Measurements from ENCODE around the gene GPRC5C. TPM values are rescaled to one million over a fixed set of nuclear protein-coding genes. Genes with fewer than 3 reads are reported as not detected.

The GPRC5C gene
- total and polyA plus RNA-seq, 9 of the 15 experiments (the other 6 are each of a cell fraction or from before 2014, with no cell fraction given), result 0.28 to 9.0 (median 4.1) TPM

DNA sequence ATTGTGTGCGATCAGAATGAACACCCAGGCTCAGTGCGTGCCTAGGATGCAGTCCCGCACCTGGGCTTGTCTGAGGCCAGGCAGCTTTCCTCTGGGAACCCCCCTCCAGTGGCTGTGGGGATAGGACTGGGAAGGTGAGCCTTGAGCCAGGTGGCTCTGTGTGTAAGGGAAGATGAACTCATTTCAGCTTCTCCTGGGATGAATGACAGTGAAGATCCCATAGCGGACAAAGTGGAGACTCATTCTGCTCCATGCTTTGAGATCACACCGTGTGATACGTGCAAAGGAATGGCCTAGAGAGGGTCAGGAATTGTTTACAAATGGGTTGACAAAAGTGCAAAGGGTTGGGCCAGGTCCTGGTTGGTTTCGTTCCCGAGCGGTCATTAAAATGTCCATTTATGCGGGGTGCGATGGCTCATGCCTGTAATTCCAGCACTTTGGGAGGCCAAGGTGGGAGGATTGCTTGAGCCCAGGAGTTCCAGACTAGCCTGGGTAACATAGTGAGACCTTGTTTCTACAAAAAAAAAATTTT is 15.8 kb downstream of the GPRC5C start (continued):
- TF ChIP-seq, protein P1, sequence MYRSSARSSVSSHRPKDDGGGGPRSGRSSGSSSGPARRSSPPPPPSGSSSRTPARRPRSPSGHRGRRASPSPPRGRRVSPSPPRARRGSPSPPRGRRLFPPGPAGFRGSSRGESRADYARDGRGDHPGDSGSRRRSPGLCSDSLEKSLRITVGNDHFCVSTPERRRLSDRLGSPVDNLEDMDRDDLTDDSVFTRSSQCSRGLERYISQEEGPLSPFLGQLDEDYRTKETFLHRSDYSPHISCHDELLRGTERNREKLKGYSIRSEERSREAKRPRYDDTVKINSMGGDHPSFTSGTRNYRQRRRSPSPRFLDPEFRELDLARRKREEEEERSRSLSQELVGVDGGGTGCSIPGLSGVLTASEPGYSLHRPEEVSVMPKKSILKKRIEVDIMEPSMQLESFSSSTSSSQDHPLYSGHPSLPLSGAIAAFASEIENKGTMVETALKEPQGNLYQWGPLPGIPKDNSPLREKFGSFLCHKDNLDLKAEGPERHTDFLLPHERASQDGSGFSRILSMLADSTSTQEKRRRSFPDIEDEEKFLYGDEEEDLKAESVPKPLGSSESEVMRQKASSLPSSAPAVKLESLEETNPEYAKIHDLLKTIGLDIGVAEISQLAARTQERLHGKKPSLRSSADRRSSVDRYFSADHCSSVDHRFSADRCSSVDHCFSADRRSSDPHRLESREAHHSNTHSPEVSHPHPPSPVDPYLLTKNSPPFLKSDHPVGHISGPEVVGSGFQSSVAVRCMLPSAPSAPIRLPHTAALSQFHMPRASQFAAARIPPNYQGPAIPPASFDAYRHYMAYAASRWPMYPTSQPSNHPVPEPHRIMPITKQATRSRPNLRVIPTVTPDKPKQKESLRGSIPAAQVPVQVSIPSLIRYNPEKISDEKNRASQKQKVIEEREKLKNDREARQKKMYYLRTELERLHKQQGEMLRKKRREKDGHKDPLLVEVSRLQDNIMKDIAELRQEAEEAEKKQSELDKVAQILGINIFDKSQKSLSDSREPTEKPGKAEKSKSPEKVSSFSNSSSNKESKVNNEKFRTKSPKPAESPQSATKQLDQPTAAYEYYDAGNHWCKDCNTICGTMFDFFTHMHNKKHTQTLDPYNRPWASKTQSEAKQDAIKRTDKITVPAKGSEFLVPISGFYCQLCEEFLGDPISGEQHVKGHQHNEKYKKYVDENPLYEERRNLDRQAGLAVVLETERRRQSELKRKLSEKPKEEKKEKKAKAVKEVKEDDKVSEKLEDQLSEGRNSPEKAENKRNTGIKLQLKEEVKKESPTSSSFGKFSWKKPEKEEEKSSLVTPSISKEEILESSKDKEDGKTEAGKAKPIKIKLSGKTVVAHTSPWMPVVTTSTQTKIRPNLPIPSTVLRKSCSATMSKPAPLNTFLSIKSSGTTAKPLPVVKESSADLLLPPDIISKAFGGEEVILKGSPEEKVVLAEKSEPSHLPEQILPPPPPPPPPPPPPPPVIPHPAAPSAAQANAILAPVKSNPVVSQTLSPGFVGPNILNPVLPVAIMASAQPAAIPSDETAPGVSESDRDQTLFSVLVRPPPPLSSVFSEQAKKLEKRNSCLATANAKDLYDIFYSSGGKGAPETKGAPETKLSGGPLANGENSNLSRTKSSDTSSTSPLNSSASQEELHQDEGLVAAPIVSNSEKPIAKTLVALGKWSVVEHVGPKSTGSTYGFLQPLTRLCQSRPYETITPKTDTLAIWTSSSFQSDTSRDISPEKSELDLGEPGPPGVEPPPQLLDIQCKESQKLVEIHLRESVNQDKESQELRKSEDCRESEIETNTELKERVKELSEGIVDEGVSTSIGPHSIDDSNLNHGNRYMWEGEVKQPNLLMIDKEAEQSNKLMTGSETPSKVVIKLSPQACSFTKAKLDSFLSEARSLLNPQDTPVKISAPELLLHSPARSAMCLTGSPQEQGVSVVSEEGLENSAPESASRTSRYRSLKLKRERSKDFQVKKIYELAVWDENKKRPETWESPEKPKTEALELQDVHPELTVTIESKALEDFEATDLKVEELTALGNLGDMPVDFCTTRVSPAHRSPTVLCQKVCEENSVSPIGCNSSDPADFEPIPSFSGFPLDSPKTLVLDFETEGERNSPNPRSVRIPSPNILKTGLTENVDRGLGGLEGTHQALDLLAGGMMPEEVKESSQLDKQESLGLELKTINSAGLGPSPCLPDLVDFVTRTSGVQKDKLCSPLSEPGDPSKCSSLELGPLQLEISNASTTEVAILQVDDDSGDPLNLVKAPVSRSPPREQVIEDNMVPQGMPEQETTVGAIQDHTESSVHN (IDR thresholded peaks at IDR 0.05; ENCODE audit: borderline replicate concordance in 1 of 2, low read depth in 1 of 2), result no peak
- TF ChIP-seq ZNF354B (CRISPR knock-in tag; IDR thresholded peaks at IDR 0.05) (no peak), NFE2 (IDR thresholded peaks at IDR 0.05; ENCODE audit: low read depth) (no peak), ZNF197 (CRISPR knock-in tag; IDR thresholded peaks at IDR 0.05; ENCODE audit: low read depth) (no peak), JUND (IDR thresholded peaks at IDR 0.05; ENCODE audit: borderline replicate concordance, low read depth, low read length) (no peak), JUND (tag; IDR thresholded peaks at IDR 0.05; ENCODE audit: borderline replicate concordance, low read depth, low read length) (no peak), ZBTB33 (CRISPR knock-in tag; IDR thresholded peaks at IDR 0.05) (no peak), HES1 (IDR thresholded peaks at IDR 0.05; ENCODE audit: low read depth) (no peak), MITF (IDR thresholded peaks at IDR 0.05) (no peak), HDAC8 (tag; IDR thresholded peaks at IDR 0.05) (no peak)
